ENCODE results near the gene BAZ2B. TPM values are rescaled to one million over a fixed set of nuclear protein-coding genes. Genes with fewer than 3 reads are reported as not detected.

BAZ2B gene
- total RNA-seq, 1 experiment from 2014 or later, result 19.9 TPM

DNA sequence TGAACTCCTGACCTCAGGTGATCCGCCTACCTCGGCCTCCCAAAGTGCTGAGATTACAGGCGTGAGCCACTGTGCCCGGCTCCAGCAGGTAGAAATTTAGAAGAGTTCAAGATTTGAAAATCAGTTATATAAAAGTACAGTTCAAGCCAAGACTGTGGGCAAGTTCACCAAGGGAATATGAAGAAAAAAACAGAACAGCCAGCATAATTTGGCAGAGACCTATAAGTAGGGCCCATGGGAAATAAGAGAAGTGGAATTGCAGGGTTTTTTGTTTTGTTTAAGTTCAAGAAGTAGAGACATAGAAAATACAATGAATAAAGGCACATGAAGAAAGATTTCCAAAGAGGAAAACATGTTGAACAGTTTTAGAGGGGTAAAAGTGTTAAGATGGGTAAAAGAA is 57.9 kb downstream of the BAZ2B start:
- TF ChIP-seq, protein P1, sequence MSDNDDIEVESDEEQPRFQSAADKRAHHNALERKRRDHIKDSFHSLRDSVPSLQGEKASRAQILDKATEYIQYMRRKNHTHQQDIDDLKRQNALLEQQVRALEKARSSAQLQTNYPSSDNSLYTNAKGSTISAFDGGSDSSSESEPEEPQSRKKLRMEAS (IDR thresholded peaks at IDR 0.05), result no peak
- TF ChIP-seq POLR2AphosphoS5 (IDR thresholded peaks at IDR 0.05; ENCODE audit: low read depth, low read length) (no peak), SIN3A (IDR thresholded peaks at IDR 0.05; ENCODE audit: low read depth) (no peak), SRF (IDR thresholded peaks at IDR 0.05; ENCODE audit: low read depth) (no peak), POLR2A (IDR thresholded peaks at IDR 0.05; ENCODE audit: borderline replicate concordance, extremely low read depth, insufficient read depth, insufficient read length) (no peak), TCF7L2 (IDR thresholded peaks at IDR 0.05; ENCODE audit: borderline replicate concordance, extremely low read depth, insufficient read depth, insufficient read length) (no peak), RAD21 (IDR thresholded peaks at IDR 0.05; ENCODE audit: low read depth) (no peak), ELF1 (IDR thresholded peaks at IDR 0.05; ENCODE audit: borderline replicate concordance, low read depth) (no peak), FOSL1 (IDR thresholded peaks at IDR 0.05; ENCODE audit: low read depth) (no peak), CEBPB (IDR thresholded peaks at IDR 0.05; ENCODE audit: low read depth) (no peak)
- TF ChIP-seq, protein P2, sequence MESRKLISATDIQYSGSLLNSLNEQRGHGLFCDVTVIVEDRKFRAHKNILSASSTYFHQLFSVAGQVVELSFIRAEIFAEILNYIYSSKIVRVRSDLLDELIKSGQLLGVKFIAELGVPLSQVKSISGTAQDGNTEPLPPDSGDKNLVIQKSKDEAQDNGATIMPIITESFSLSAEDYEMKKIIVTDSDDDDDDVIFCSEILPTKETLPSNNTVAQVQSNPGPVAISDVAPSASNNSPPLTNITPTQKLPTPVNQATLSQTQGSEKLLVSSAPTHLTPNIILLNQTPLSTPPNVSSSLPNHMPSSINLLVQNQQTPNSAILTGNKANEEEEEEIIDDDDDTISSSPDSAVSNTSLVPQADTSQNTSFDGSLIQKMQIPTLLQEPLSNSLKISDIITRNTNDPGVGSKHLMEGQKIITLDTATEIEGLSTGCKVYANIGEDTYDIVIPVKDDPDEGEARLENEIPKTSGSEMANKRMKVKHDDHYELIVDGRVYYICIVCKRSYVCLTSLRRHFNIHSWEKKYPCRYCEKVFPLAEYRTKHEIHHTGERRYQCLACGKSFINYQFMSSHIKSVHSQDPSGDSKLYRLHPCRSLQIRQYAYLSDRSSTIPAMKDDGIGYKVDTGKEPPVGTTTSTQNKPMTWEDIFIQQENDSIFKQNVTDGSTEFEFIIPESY (IDR thresholded peaks at IDR 0.05; ENCODE audit: extremely low read depth, insufficient replicate concordance, low read length), result no peak
- TF ChIP-seq, protein P3, sequence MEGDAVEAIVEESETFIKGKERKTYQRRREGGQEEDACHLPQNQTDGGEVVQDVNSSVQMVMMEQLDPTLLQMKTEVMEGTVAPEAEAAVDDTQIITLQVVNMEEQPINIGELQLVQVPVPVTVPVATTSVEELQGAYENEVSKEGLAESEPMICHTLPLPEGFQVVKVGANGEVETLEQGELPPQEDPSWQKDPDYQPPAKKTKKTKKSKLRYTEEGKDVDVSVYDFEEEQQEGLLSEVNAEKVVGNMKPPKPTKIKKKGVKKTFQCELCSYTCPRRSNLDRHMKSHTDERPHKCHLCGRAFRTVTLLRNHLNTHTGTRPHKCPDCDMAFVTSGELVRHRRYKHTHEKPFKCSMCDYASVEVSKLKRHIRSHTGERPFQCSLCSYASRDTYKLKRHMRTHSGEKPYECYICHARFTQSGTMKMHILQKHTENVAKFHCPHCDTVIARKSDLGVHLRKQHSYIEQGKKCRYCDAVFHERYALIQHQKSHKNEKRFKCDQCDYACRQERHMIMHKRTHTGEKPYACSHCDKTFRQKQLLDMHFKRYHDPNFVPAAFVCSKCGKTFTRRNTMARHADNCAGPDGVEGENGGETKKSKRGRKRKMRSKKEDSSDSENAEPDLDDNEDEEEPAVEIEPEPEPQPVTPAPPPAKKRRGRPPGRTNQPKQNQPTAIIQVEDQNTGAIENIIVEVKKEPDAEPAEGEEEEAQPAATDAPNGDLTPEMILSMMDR (IDR thresholded peaks at IDR 0.05 in 2 of 3, conservative IDR thresholded peaks at IDR 0.05 in 1 of 3; ENCODE audit: borderline replicate concordance in 1 of 3, insufficient read depth in 1 of 3, low read depth in 2 of 3, low read length in 2 of 3), result no peak
- no peak overlapping the region for H3K9ac ChIP-seq (ENCODE audit: low read length)
- H3K27ac ChIP-seq (ENCODE audit: low read depth, low read length), result no peak overlapping the region
- H3K4me3 ChIP-seq (replicated peaks in 1 of 2; ENCODE audit: low read depth in 1 of 2, low read length in 2 of 2), result no peak overlapping the region
- H4K20me1 ChIP-seq (ENCODE audit: insufficient read depth), result no peaks in the 10 kb centered on the region
- no peaks in the 10 kb centered on the region for H3K79me2 ChIP-seq (ENCODE audit: insufficient read depth, low read length)
- no peaks in the 10 kb centered on the region for H3K27me3 ChIP-seq (ENCODE audit: insufficient read depth, low read length)
- no peaks in the 10 kb centered on the region for H3K36me3 ChIP-seq (ENCODE audit: control insufficient read depth in 1 of 2, insufficient read depth in 2 of 2, low read length in 2 of 2)
- no peaks in the 10 kb centered on the region for H3K4me1 ChIP-seq (ENCODE audit: control insufficient read depth in 1 of 2, insufficient read depth in 2 of 2, low read length in 2 of 2)
- intact Hi-C loops (cut with micrococcal nuclease), result loop anchor here (5.0 to 10.0 kb wide), 3 partner anchors 154 to 406 kb away; partner anchors contain the start of gene MARCHF7
- ATAC-seq (no peak), DNase-seq (ENCODE audit: low read depth, low spot score) (no peak)
- CTCF ChIA-PET, result no interaction called here
- RAD21 ChIA-PET (ENCODE audit: low non-redundant PET in 1 of 2, low total read pairs in 2 of 2, uncharacterized antibody in 2 of 2, unreplicated experiment in 2 of 2), result no interaction called here
- no peak overlapping the region for H3K4me2 ChIP-seq (ENCODE audit: low read length)
- H3K9me2 ChIP-seq (ENCODE audit: insufficient read depth), result no peaks in the 10 kb centered on the region
- POLR2A ChIA-PET, result interaction anchor here (2.1 kb wide), 1 partner anchor 154 kb away, joined by 6 read pairs; the partner anchor contains the start of gene MARCHF7
- BruUV-seq (replicated peaks), result no TSS peak
- no peak overlapping the region for H2AFZ ChIP-seq (ENCODE audit: low read depth, low read length, poor library complexity, severe bottlenecking)
- H3K9me3 ChIP-seq (ENCODE audit: control insufficient read depth in 1 of 2, insufficient read depth in 1 of 2, low read depth in 1 of 2, low read length in 2 of 2), result no peaks in the 10 kb centered on the region
